Measurements from ENCODE around the gene TMEM250. TPM values are rescaled to one million over a fixed set of nuclear protein-coding genes. Genes with fewer than 3 reads are reported as not detected.

The TMEM250 gene
- total and polyA plus RNA-seq, 2 of the 4 experiments (the other 2 are of a cell fraction) = 14.0 to 17.5 TPM

GRCh38 chr9:136133959-136134484, 15.3 kb upstream of the TMEM250 start:
- no peaks in the 10 kb centered on the region for H3K4me1 ChIP-seq (ENCODE audit: control insufficient read depth, insufficient read depth, low read length)
- H3K9me3 ChIP-seq (ENCODE audit: control insufficient read depth, insufficient read depth, low read length) = no peaks in the 10 kb centered on the region
- no peak overlapping the region for H2AK9ac ChIP-seq (replicated peaks; ENCODE audit: low read depth, low read length, poor library complexity)
- DNase-seq (no peak), ATAC-seq (ENCODE audit: low read depth) (no peak)
- no peaks in the 10 kb centered on the region for H3K36me3 ChIP-seq (ENCODE audit: control insufficient read depth, insufficient read depth, low read length)
- 40% methylated on average over 5 of the region's 18 CpGs; no CpG with 5 or more reads in 1 of the 2 experiments for WGBS, 2 experiments (ENCODE audit: extremely low coverage in 2 of 2, insufficient read length in 1 of 2)
- peaks cover 83% of the 10 kb centered on the region for H3K27me3 ChIP-seq (ENCODE audit: control insufficient read depth, insufficient read depth, low read length)
- H3K9ac ChIP-seq (ENCODE audit: low read depth, low read length) = no peak overlapping the region
- POLR2A ChIA-PET (ENCODE audit: unreplicated experiment) = no interaction called here
- no peak overlapping the region for H3K56ac ChIP-seq (ENCODE audit: extremely low read depth, insufficient read depth, low read length)
- H3K9me1 ChIP-seq (ENCODE audit: insufficient read depth, low read length) = no peaks in the 10 kb centered on the region
- dilution Hi-C loops (cut with HindIII; ENCODE audit: low sequenced_read_pairs, unreplicated experiment) (no loop called here), in situ Hi-C loops (cut with MboI; ENCODE audit: low sequenced_read_pairs) (no loop called here), intact Hi-C loops (cut with micrococcal nuclease) (loop anchor here (1.0 kb wide), 1 partner anchor 149 kb away; no protein-coding TSS in a partner anchor)
- H2BK15ac ChIP-seq (ENCODE audit: low read depth, low read length) = no peak overlapping the region
- TF ChIP-seq MXI1 (IDR thresholded peaks at IDR 0.05; ENCODE audit: borderline replicate concordance, low read depth, low read length) (no peak), BHLHE40 (IDR thresholded peaks at IDR 0.05; ENCODE audit: low read depth, low read length) (no peak), CHD1 (IDR thresholded peaks at IDR 0.05; ENCODE audit: low read depth, low read length) (no peak), RCOR1 (IDR thresholded peaks at IDR 0.05; ENCODE audit: insufficient replicate concordance, low read length) (no peak), POLR2A (IDR thresholded peaks at IDR 0.05; ENCODE audit: low read depth, low read length) (no peak), NFE2L2 (IDR thresholded peaks at IDR 0.05; ENCODE audit: low read depth, low read length) (no peak), ELK1 (IDR thresholded peaks at IDR 0.05; ENCODE audit: borderline replicate concordance, low read depth, low read length) (no peak), CEBPB (IDR thresholded peaks at IDR 0.05; ENCODE audit: low read depth, low read length) (no peak), MAZ (IDR thresholded peaks at IDR 0.05; ENCODE audit: borderline replicate concordance, low read depth, low read length) (no peak), SMC3 (IDR thresholded peaks at IDR 0.05; ENCODE audit: low read depth, low read length) (no peak), RFX5 (IDR thresholded peaks at IDR 0.05; ENCODE audit: low read depth, low read length) (no peak), RAD21 (IDR thresholded peaks at IDR 0.05; ENCODE audit: low read length) (no peak), MAFK (IDR thresholded peaks at IDR 0.05; ENCODE audit: low read depth, low read length) (no peak), CTCF (conservative IDR thresholded peaks at IDR 0.05; ENCODE audit: low read depth, low read length) (no peak), FOS (IDR thresholded peaks at IDR 0.05; ENCODE audit: low read depth, low read length) (no peak)
- TF ChIP-seq, protein P1, sequence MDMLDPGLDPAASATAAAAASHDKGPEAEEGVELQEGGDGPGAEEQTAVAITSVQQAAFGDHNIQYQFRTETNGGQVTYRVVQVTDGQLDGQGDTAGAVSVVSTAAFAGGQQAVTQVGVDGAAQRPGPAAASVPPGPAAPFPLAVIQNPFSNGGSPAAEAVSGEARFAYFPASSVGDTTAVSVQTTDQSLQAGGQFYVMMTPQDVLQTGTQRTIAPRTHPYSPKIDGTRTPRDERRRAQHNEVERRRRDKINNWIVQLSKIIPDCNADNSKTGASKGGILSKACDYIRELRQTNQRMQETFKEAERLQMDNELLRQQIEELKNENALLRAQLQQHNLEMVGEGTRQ (IDR thresholded peaks at IDR 0.05; ENCODE audit: low read depth, low read length) = no peak
- no peak overlapping the region for H3K4me3 ChIP-seq (ENCODE audit: insufficient read depth, low read depth, low read length)
- H2BK120ac ChIP-seq (ENCODE audit: low read depth, low read length) = no peak overlapping the region
- H4K5ac ChIP-seq (ENCODE audit: low read depth, low read length) = no peak overlapping the region
- no peak overlapping the region for H2AK5ac ChIP-seq (ENCODE audit: low read depth, low read length)
- H3K23ac ChIP-seq (ENCODE audit: low read depth, low read length) = no peak overlapping the region
- no peak overlapping the region for H3K18ac ChIP-seq (ENCODE audit: low read depth, low read length)
- no peak overlapping the region for H4K91ac ChIP-seq (ENCODE audit: insufficient read depth, low read depth, low read length)
- H2AFZ ChIP-seq (replicated peaks; ENCODE audit: low read length, poor library complexity) = peak overlapping the region; percentile 71
- H3K79me1 ChIP-seq (ENCODE audit: low read depth in 1 of 2, low read length in 2 of 2) = no peaks in the 10 kb centered on the region
- peak overlapping the region; percentile 61; the same call in 1 of the 2 replicates for H3K4me2 ChIP-seq (ENCODE audit: low read depth, low read length)
- CTCF ChIA-PET = no interaction called here
- no peaks in the 10 kb centered on the region; the same call in 1 of the 2 replicates for H4K20me1 ChIP-seq (ENCODE audit: insufficient read depth, low read length)
- no TSS peak for BruUV-seq (replicated peaks)
- H3K4ac ChIP-seq (ENCODE audit: low read depth, low read length) = no peak overlapping the region
- H2BK5ac ChIP-seq (ENCODE audit: low read depth, low read length, poor library complexity, severe bottlenecking) = no peak overlapping the region
- no peak overlapping the region for H3K27ac ChIP-seq (ENCODE audit: insufficient read depth, low read length)
- H2BK20ac ChIP-seq (ENCODE audit: low read depth, low read length) = no peak overlapping the region
- no peak overlapping the region for H3K14ac ChIP-seq (replicated peaks; ENCODE audit: low read depth, low read length)
- H4K8ac ChIP-seq (ENCODE audit: low read depth in 2 of 2, low read length in 2 of 2) = no peak overlapping the region

All from IMR-90 (cell line).